Left lobe of liver (tissue), 2 donors: ENCODE data around the gene SPAG6. TPM values are rescaled to one million over a fixed set of nuclear protein-coding genes. Genes with fewer than 3 reads are reported as not detected.
A peak's percentile ranks its signal among the peaks of the same experiment; 100 is the strongest.

ENCODE experiments used
- ATAC-seq: fragments of 200-7000 bp; cut with Tn5 transposase; one replicate; pipeline ENCODE4 v1.9.1; 2020; ENCODE audit warnings: mild to moderate bottlenecking, moderate library complexity
- DNase-seq: peaks from one replicate; pipeline ENCODE4 v3.0.0-alpha.2; 2020; ENCODE audit warnings: low spot score
- total RNA-seq: library from RNA; stranded (reverse); gene quantifications from one replicate; pipeline ENCODE4 v1.2.1, GENCODE V29; 2021
- donor health status: DM: no; HTN: no; CAD: no; lungs with moderate emphysema.
- donor health status: DM: no; HTN: yes; CAD: no.

Gene SPAG6
- total RNA-seq, 1 donor from 2014 or later = not detected

DNA sequence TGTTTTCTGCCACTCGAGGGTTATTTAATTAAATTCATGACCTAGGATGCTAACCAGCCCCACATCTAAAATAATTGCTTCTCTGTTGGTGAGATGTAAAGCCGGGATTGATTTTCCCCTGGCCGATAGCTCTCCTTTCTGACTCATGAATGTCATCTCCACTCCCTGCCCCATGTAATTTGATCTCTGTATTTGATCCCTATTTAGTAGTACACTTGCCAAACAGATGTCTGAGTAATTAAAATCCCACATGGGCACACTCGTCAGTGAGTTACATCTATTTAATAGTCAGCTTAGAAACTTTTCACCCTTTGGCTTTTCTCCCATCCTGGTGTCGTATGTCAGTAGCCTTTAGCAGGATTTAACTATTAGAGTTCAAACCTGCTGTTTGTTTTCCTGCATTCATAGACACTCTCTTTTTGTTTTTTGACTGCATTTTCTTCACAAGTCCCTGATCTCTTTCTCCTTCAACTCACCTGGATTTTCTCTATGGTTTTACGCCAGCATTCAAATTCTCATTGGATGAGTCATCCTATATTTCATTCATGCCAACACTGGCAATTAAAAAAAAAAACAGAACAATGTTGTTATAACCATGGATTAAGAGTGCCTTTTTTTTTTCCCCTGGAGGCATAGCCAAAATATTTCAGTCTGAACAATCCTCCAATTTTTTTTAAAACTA lies 82.7 kb downstream of the SPAG6 start:
- ATAC-seq (peak; percentile 51), DNase-seq (no peak)

- no peak for ATAC-seq
Observed at GRCh38 chr10:22429146-22429545, 83.8 kb downstream of the SPAG6 start.

GRCh38 chr10:22429981-22430421 lies 84.7 kb downstream of the SPAG6 start:
- no peak for ATAC-seq
- no peak for DNase-seq

More at GRCh38 chr10:22429146-22429545, 83.8 kb downstream of the SPAG6 start:
- no peak for DNase-seq

DNA sequence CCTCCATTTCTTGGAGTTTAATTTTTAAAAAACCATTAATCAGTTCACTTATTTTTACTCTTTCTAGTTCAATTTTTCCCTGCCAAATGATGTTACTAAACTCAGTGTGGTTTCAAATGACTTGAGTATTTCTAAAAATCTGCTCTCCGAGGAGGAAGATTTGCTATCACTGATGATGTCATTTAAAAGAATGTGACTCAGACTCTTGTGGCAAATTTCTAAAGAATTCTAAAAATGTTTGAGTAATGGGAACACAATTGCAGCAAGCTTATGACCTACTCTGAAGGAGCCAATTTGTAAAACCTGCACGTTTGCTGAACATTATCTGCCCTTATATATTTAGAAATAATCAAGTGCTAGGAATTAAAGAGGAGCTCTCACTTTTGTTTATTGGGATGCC lies 88.6 kb downstream of the SPAG6 start:
- ATAC-seq (no peak), DNase-seq (no peak)

GRCh38 chr10:22434521-22434920 lies 89.2 kb downstream of the SPAG6 start:
- DNase-seq = no peak
- no peak for ATAC-seq

DNA sequence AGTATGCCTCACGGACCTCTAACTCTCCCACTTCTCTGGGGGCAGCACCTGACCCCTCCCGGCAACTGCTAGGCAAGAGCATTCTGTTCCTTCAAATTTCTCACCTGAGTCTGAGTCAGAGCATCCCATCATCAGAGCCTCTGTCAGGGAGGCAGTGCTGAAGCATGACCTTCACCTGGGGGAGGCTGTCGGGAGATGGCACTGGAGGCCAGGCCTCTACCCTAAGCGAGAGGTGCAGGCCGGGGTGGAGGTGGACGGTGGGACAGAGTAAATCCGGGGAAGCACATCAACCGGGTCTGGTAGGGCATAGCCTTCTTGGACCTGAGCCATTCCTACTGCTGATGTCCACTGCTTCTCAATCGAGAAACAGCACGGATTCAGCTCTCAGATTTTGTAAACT lies 90.4 kb downstream of the SPAG6 start:
- ATAC-seq (no peak), DNase-seq (no peak)

DNA sequence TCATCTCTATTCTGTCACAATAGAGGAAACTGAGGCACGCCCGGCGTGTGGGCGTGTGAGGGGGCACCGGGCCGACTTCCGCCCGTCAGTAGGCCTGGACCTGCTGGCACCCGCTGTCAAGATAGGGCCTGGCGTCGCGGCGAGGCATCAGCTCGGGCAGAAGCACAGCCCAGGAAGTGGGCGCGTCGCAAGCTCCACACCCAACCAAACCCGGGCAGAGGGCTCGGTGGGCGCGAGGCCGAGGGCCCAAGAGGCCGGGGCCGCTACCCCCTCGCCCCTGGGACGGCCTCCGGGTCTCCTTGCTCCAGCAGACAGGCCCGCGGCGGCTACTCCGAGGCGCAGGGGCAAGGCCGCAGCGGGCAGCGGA lies 91.2 kb downstream of the SPAG6 start:
- DNase-seq = no peak
- peak; percentile 35 for ATAC-seq

GRCh38 chr10:22436893-22437619 lies 91.8 kb downstream of the SPAG6 start:
- peak; percentile 87 for ATAC-seq

GRCh38 chr10:22437620-22438588 lies 92.6 kb downstream of the SPAG6 start:
- ATAC-seq (peak; percentile 62), DNase-seq (no peak)

More at GRCh38 chr10:22436893-22437619, 91.8 kb downstream of the SPAG6 start:
- peak; percentile 83 for DNase-seq

DNA sequence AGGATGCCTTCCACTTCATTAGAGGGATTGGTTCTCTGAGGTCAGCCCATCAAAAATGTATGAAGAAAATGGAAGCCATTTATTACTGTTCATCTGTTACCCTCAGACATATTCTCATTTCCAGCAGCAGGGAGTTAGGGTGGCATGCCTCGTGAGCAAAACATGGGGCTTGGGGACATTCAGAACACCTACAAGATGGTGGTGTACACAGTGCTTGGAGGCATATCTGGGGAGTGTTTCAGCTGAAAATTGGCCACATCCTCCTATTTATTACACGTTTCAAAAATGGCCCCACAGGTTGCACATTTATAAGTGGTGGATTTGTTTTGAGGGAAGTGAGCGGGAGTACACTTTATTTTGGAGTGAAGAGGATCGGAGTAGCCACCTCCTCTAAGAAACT lies 93.4 kb downstream of the SPAG6 start:
- no peak for ATAC-seq

GRCh38 chr10:22442063-22442462 lies 96.8 kb downstream of the SPAG6 start:
- ATAC-seq (no peak), DNase-seq (no peak)

More for the DNA sequence above, 93.4 kb downstream of the SPAG6 start:
- no peak for DNase-seq

GRCh38 chr10:22442468-22442867 lies 97.2 kb downstream of the SPAG6 start:
- no peak for DNase-seq
- ATAC-seq = no peak

DNA sequence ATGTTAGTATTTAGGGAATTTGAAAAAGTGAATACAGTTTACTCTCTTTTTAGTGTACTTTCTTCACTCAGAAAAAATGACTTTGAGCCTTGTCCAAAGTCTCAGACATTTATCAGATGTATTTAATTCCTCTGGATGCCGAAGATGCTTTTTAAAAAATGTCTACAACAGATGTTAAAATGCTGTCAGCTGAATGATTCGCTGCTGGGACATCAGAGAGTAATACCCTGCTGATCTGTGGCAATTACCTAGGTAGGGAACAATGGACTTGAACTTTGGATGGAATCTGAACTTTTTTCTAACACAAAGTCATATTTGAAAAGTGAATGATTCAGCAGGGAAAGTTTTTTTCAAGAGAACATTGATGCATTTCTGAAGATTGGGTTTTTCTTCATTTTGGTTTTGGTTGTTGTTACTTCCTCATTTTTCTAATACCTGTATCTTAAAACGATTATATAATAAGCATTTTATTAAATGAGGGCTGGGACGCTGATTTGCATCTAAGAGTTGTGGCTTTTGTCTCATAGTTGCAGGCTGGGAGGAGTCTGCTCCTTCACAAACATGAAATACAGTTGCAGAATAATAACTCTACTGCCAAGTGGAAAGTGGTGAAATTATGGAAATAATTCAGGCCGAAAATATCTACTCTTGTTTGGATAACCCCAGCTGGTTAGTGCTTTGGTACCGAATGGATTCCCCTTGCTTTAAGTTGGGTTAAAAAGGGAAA lies 98.0 kb downstream of the SPAG6 start:
- no peak for DNase-seq
- ATAC-seq = no peak

DNA sequence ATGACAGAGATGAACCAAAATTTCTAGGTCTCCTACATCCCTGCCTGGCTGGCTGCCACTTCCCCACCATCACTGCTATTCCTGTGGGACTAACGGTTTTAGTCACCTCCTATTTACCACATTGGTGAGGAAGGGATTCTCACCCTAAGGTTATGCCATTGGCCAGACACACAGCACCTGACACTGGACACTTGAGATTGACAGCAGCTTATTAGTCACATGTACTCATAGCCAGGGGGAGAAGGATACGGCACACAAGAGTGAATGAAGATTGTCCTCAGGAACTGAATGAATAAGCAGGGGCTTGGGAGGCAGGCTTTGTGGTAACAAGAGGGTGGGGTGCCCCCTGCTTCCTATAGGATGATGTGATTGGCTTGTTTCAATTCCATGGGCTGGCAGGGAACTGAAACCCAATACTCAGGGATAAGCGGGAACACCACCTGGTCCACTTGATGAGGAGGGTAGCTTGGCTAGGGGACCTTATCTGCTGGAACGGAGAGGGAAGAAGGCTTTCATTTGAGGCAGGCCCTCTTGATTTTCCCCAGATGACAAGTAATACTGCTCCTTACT lies 99.0 kb downstream of the SPAG6 start:
- no peak for ATAC-seq

DNA sequence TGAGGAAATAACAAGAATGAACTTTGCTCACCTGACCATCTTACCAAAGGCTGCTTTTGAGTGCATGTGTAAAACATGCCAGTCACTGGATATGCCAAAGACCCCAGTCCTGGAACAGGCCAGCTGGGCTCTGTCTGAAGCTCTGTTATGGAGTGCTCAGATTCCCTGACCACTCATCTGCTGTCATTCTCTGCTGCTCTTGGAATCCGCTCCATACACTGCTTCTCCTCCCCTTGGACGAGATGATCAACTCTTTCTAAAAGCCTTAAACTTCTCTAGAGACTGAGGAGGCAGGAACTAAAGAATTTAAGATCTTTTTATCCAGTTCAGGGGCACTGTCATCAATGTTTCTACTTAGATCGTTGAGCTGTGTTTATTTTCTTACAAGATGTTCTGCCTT lies 100.2 kb downstream of the SPAG6 start:
- DNase-seq (no peak), ATAC-seq (no peak)

More for the DNA sequence above, 99.0 kb downstream of the SPAG6 start:
- no peak for DNase-seq

- ATAC-seq (no peak), DNase-seq (no peak)
Observed at GRCh38 chr10:22447068-22447467, 101.8 kb downstream of the SPAG6 start.

DNA sequence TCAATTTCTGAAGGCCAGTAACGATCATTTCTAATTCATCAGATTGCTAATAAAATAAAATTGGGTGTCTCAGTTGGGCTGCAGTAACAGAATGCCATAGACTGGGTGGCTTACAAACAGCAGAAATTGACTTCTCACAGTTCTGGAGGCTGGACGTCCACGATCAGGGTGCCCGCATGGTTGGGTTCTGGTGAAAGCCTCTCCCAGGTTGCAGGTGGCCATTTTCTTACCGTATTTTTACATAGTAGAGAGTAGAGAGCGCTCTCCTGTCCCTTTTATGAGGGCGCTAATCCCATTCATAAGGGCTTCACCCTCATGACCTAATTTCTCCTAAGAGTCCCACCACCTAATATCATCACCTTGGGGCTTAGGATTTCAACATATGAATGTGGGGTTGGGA lies 106.0 kb downstream of the SPAG6 start:
- ATAC-seq = no peak
- no peak for DNase-seq

DNA sequence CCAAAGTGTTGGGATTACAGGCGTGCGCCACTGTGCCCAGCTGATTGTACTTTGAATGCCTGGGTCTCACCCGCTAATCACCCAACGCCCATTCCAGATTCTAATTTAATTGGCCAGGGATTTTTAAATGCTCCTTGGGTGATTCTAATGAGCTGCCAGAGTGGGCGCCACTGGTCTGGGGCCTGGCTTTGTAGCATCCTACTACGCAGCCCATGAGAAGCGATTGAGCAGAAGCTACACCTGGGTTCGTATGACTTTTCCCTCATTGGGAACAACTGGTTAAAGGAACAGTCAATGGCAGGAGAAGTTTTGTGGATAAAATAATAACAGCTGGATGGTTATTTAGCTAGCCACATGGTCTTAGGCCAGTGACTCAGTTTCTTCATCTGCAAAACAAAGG lies 108.0 kb downstream of the SPAG6 start:
- ATAC-seq (no peak), DNase-seq (no peak)

DNA sequence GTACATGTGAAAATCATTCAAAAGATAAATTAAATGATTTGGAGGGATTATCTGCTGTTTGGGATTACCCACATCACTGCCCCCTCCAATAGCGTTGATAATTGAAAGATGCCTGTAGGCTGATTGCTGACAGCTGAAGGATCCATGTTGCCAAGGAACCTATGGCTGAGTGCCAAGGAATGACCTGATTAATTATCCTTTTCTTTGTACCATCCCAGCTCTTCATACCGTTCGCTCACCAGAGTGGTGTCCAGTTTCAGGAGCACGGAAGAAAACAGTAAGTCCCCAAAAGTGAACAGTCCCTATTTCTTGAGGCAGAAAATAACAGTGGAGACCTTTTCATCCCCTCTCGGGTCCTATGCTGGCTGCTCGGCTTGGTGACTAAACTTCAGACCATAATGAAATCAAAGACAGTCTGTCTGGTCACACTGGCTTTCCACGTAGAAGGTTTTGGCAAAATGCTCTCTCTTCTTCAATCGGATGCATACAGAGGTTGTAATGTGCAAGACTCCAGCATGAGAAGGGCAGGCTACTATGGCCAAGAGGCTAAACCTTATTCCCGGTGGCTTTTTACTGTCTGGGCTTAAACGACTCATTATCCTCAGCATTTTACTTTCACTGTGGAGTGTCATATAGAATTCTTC lies 108.8 kb downstream of the SPAG6 start:
- ATAC-seq (no peak), DNase-seq (no peak)

- no peak for DNase-seq
- ATAC-seq = no peak
Observed at GRCh38 chr10:22454634-22455033, 109.3 kb downstream of the SPAG6 start.
